HepG2 (cell line): Measurements from ENCODE around the gene KRABD2.

Experiments
- MYC ChIP-seq: sonication (generic); formaldehyde crosslinking; IDR thresholded peaks from 2 replicates; pipeline ENCODE4 v1.9.0; 2021; ENCODE audit warnings: missing genetic modification reagents, borderline replicate concordance
- NONO ChIP-seq, 2 experiments: fragments of 450-650 bp in 1 of 2; sonication (generic) in 1 of 2; formaldehyde crosslinking in 1 of 2; IDR thresholded peaks in 1 of 2; conservative IDR thresholded peaks in 1 of 2; 2 replicates each; pipeline versions ENCODE4 v1.6.1 to v1.8.0; 2017 to 2022; ENCODE audit warnings: mild to moderate bottlenecking in 1 of 2, missing genetic modification reagents in 1 of 2, moderate library complexity in 1 of 2
- PAX8 ChIP-seq: sonication (generic); formaldehyde crosslinking; IDR thresholded peaks from 2 replicates; pipeline ENCODE4 v1.8.0; 2022; ENCODE audit warnings: mild to moderate bottlenecking, missing genetic modification reagents, borderline replicate concordance
- RFX1 ChIP-seq: fragments of 450-650 bp; IDR thresholded peaks from 2 replicates; pipeline ENCODE4 v1.6.1; 2017
- SAFB2 ChIP-seq: sonication (generic); formaldehyde crosslinking; IDR thresholded peaks from 2 replicates; pipeline ENCODE4 v1.5.1; 2020; ENCODE audit warnings: missing genetic modification reagents, low read depth, mild to moderate bottlenecking, borderline replicate concordance
- SP5 ChIP-seq: IDR thresholded peaks from 2 replicates; pipeline ENCODE4 v1.6.1; 2016; ENCODE audit warnings: low read depth, borderline replicate concordance
- SPEN ChIP-seq: sonication (generic); formaldehyde crosslinking; IDR thresholded peaks from 2 replicates; pipeline ENCODE4 v1.5.1; 2020; ENCODE audit warnings: low read depth, mild to moderate bottlenecking, missing genetic modification reagents
- SRSF9 ChIP-seq: fragments of 200-400 bp; formaldehyde crosslinking; IDR thresholded peaks from 2 replicates; pipeline ENCODE4 v1.6.1; 2018; ENCODE audit warnings: borderline replicate concordance, mild to moderate bottlenecking, low read depth, low read length; ENCODE audit not compliant: insufficient read depth, poor library complexity, severe bottlenecking
- TAF1 ChIP-seq: sonication (generic); formaldehyde crosslinking; IDR thresholded peaks from 2 replicates; pipeline ENCODE4 v1.4.0; 2020; ENCODE audit warnings: missing genetic modification reagents
- ZEB1 ChIP-seq: IDR thresholded peaks from 2 replicates; pipeline ENCODE4 v1.6.1; 2012; ENCODE audit warnings: mild to moderate bottlenecking, low read depth, inconsistent platforms; ENCODE audit not compliant: insufficient replicate concordance
- ZFP36 ChIP-seq: fragments of 150-350 bp; IDR thresholded peaks from 2 replicates; pipeline ENCODE4 v1.6.1; 2018; ENCODE audit warnings: borderline replicate concordance, low read length, low read depth; ENCODE audit not compliant: partially characterized antibody
- ZFP36L1 ChIP-seq: sonication (generic); formaldehyde crosslinking; IDR thresholded peaks from 2 replicates; pipeline ENCODE4 v1.8.0; 2022; ENCODE audit warnings: mild to moderate bottlenecking, missing genetic modification reagents, moderate library complexity
- ZFP62 ChIP-seq: sonication (generic); formaldehyde crosslinking; IDR thresholded peaks from 2 replicates; pipeline ENCODE4 v1.4.0; 2020; ENCODE audit warnings: missing genetic modification reagents
- ZNF136 ChIP-seq: sonication (generic); formaldehyde crosslinking; IDR thresholded peaks from 2 replicates; pipeline ENCODE4 v1.8.1; 2022; ENCODE audit warnings: low read depth, mild to moderate bottlenecking, moderate library complexity, missing genetic modification reagents
- ZNF230 ChIP-seq: sonication (generic); formaldehyde crosslinking; IDR thresholded peaks from 2 replicates; pipeline ENCODE4 v1.4.0; 2020; ENCODE audit warnings: mild to moderate bottlenecking, missing genetic modification reagents
- ZNF317 ChIP-seq: sonication (generic); formaldehyde crosslinking; IDR thresholded peaks from 2 replicates; pipeline ENCODE4 v1.5.0; 2020; ENCODE audit warnings: mild to moderate bottlenecking, missing genetic modification reagents
- ZNF468 ChIP-seq: sonication (generic); formaldehyde crosslinking; IDR thresholded peaks from 2 replicates; pipeline ENCODE4 v1.8.0; 2022; ENCODE audit warnings: mild to moderate bottlenecking, moderate library complexity, missing genetic modification reagents
- ZNF552 ChIP-seq: sonication (generic); formaldehyde crosslinking; IDR thresholded peaks from 2 replicates; pipeline ENCODE4 v1.9.0; 2022; ENCODE audit warnings: missing genetic modification reagents, mild to moderate bottlenecking, borderline replicate concordance
- ZNF605 ChIP-seq: sonication (generic); formaldehyde crosslinking; IDR thresholded peaks from 2 replicates; pipeline ENCODE4 v1.8.0; 2022; ENCODE audit warnings: mild to moderate bottlenecking, missing genetic modification reagents
- TF ChIP-seq, protein P1 (sequence below): sonication (generic); formaldehyde crosslinking; conservative IDR thresholded peaks from 2 replicates; pipeline ENCODE4 v1.5.0; 2020; ENCODE audit warnings: missing genetic modification reagents
- TF ChIP-seq, protein P2 (sequence below): sonication (generic); formaldehyde crosslinking; IDR thresholded peaks from 2 replicates; pipeline ENCODE4 v1.4.0; 2020; ENCODE audit warnings: mild to moderate bottlenecking, missing genetic modification reagents
- TF ChIP-seq, protein P3 (sequence below): fragments of 450-650 bp; IDR thresholded peaks from 2 replicates; pipeline ENCODE4 v1.6.1; 2016

The KRABD2 gene

DNA sequence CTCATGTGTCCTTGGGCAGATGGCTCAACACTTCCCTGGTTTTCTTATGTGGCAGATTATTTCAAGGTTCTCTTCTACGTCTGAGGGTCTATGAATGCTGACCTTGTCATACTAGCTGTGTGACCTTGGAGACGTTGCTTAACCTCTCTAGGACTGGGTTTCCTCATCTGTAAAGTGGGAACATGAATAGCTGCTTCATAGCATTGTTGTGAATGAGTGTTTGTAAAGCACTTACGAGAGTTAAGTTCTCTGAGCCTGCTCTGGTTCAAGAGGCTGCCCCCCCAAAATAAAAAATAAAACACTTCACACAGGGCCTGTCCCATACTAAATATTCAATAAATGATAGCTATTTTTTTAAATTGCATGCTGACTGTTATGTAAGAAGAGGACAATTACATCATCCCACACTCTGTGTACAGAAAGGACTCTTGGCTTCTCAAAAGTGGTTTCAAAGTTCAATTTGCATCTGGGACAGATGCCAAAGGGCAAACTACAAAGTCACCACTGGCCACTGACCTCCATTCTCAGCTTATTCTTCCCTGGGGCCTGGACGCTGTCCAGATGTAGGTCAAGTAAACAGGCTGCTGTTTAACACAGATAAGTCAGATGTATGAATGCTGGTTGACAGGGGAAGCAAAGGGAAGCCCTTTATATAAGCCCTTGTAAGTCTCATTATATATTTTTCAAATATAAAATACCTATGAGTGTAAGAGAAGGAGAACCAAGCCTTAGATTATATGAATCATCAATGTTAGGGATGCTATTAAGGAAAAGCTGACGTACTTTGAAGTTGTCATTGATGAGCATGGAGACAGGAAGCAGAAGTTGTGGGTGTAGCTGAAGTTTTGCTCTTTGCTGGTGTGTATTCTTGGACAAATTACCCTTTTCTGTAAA lies 43.8 kb upstream of the KRABD2 start (continued):
- TF ChIP-seq SRSF9 (no peak), TAF1 (CRISPR knock-in tag) (no peak), MYC (CRISPR knock-in tag) (no peak), ZFP36L1 (CRISPR knock-in tag) (peak; percentile 90; the same call in 1 of the 2 replicates), NONO (IDR thresholded peaks at IDR 0.05) (no peak), NONO (CRISPR knock-in tag; conservative IDR thresholded peaks at IDR 0.05) (0 out of 2 replicates have a peak, but pooled peaks have one; percentile 84), SAFB2 (CRISPR knock-in tag) (no peak), SPEN (peak; percentile 79; the same call in 1 of the 2 replicates), ZNF230 (CRISPR knock-in tag) (no peak), ZEB1 (no peak), ZFP62 (CRISPR knock-in tag) (no peak), ZNF605 (CRISPR knock-in tag) (no peak), SP5 (CRISPR knock-in tag) (no peak; the same call in 1 of the 2 replicates), RFX1 (no peak), ZNF317 (CRISPR knock-in tag) (peak; percentile 95), ZNF136 (CRISPR knock-in tag) (no peak), ZFP36 (no peak), PAX8 (CRISPR knock-in tag) (no peak), ZNF468 (CRISPR knock-in tag) (no peak), ZNF552 (CRISPR knock-in tag) (no peak)
- TF ChIP-seq, protein P1, sequence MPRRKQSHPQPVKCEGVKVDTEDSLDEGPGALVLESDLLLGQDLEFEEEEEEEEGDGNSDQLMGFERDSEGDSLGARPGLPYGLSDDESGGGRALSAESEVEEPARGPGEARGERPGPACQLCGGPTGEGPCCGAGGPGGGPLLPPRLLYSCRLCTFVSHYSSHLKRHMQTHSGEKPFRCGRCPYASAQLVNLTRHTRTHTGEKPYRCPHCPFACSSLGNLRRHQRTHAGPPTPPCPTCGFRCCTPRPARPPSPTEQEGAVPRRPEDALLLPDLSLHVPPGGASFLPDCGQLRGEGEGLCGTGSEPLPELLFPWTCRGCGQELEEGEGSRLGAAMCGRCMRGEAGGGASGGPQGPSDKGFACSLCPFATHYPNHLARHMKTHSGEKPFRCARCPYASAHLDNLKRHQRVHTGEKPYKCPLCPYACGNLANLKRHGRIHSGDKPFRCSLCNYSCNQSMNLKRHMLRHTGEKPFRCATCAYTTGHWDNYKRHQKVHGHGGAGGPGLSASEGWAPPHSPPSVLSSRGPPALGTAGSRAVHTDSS (CRISPR knock-in tag): no peak
- TF ChIP-seq, protein P2, sequence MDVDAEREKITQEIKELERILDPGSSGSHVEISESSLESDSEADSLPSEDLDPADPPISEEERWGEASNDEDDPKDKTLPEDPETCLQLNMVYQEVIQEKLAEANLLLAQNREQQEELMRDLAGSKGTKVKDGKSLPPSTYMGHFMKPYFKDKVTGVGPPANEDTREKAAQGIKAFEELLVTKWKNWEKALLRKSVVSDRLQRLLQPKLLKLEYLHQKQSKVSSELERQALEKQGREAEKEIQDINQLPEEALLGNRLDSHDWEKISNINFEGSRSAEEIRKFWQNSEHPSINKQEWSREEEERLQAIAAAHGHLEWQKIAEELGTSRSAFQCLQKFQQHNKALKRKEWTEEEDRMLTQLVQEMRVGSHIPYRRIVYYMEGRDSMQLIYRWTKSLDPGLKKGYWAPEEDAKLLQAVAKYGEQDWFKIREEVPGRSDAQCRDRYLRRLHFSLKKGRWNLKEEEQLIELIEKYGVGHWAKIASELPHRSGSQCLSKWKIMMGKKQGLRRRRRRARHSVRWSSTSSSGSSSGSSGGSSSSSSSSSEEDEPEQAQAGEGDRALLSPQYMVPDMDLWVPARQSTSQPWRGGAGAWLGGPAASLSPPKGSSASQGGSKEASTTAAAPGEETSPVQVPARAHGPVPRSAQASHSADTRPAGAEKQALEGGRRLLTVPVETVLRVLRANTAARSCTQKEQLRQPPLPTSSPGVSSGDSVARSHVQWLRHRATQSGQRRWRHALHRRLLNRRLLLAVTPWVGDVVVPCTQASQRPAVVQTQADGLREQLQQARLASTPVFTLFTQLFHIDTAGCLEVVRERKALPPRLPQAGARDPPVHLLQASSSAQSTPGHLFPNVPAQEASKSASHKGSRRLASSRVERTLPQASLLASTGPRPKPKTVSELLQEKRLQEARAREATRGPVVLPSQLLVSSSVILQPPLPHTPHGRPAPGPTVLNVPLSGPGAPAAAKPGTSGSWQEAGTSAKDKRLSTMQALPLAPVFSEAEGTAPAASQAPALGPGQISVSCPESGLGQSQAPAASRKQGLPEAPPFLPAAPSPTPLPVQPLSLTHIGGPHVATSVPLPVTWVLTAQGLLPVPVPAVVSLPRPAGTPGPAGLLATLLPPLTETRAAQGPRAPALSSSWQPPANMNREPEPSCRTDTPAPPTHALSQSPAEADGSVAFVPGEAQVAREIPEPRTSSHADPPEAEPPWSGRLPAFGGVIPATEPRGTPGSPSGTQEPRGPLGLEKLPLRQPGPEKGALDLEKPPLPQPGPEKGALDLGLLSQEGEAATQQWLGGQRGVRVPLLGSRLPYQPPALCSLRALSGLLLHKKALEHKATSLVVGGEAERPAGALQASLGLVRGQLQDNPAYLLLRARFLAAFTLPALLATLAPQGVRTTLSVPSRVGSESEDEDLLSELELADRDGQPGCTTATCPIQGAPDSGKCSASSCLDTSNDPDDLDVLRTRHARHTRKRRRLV (CRISPR knock-in tag): no peak
- TF ChIP-seq, protein P3, sequence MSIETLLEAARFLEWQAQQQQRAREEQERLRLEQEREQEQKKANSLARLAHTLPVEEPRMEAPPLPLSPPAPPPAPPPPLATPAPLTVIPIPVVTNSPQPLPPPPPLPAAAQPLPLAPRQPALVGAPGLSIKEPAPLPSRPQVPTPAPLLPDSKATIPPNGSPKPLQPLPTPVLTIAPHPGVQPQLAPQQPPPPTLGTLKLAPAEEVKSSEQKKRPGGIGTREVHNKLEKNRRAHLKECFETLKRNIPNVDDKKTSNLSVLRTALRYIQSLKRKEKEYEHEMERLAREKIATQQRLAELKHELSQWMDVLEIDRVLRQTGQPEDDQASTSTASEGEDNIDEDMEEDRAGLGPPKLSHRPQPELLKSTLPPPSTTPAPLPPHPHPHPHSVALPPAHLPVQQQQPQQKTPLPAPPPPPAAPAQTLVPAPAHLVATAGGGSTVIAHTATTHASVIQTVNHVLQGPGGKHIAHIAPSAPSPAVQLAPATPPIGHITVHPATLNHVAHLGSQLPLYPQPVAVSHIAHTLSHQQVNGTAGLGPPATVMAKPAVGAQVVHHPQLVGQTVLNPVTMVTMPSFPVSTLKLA: no peak
